Dendritic cell treated with granulocyte-macrophage colony-stimulating factor and Interleukin-4, amounts not matched to agents 40 ng/mL and 50 ng/mL, for 4 days (primary cell): ENCODE measurements around the gene LRRC4C.

Source experiments
- H3K27ac Mint-ChIP-seq: one replicate; pipeline ENCODE4 v1.8.0; 2022; ENCODE audit warnings: mild to moderate bottlenecking, mixed read lengths
- H3K27me3 Mint-ChIP-seq: one replicate; pipeline ENCODE4 v1.8.0; 2022; ENCODE audit warnings: mild to moderate bottlenecking, mixed read lengths
- H3K36me3 Mint-ChIP-seq: one replicate; pipeline ENCODE4 v1.8.0; 2022; ENCODE audit warnings: low read depth, mixed read lengths
- H3K4me1 Mint-ChIP-seq: one replicate; pipeline ENCODE4 v1.8.0; 2022; ENCODE audit warnings: low read depth, mixed read lengths
- H3K4me3 Mint-ChIP-seq: one replicate; pipeline ENCODE4 v1.8.0; 2022; ENCODE audit warnings: mild to moderate bottlenecking, moderate library complexity, mixed read lengths
- H3K9me3 Mint-ChIP-seq: one replicate; pipeline ENCODE4 v1.8.0; 2022; ENCODE audit warnings: mixed read lengths
- intact Hi-C: fragments of 100-400 bp; cut with micrococcal nuclease; formaldehyde crosslinking; loops from one replicate; pipeline ENCODE4 v1.15.0; 2022

LRRC4C gene

GRCh38 chr11:41284354-41284753 is 175.1 kb downstream of the LRRC4C start:
- intact Hi-C loops: no loop called here
- H3K27ac Mint-ChIP-seq: no peak overlapping the region
- H3K36me3 Mint-ChIP-seq: no peaks in the 10 kb centered on the region
- H3K27me3 Mint-ChIP-seq: no peaks in the 10 kb centered on the region
- H3K4me3 Mint-ChIP-seq: no peak overlapping the region
- H3K9me3 Mint-ChIP-seq: no peaks in the 10 kb centered on the region
- no peaks in the 10 kb centered on the region for H3K4me1 Mint-ChIP-seq

DNA sequence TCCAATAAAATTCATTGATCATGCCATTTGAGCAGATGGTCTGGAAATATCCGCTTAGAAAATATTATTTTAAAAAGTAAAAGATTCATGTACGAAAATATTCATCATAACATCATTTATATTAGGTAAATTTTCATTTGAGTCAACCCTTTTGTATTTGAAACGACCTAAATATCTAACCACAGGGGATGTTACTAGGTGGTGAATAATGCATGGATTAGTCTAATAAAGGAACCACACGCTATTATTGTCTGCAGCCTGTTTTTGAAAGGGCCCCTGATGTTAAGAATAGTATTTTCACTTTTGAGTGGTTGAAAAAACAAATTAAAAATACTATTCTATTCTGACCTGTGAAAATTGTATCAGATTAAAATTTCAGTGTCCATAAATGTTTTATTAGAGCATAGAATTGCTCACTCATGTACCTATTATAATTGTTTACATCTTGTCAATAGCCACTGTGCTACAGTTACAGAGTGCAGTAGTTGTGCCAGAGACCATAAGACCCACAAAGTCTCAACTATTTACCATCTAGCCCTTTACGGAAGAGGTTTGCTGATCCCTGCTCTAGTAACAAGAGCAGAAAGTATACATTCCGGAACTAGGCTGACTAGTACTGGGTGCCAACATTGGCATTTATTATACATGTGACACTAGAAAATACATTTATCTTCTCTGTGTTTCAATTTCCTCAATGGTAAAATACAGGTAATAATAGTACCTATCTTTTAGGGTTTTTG is 176.1 kb downstream of the LRRC4C start:
- no peak overlapping the region for H3K4me3 Mint-ChIP-seq
- H3K27ac Mint-ChIP-seq: no peak overlapping the region
- no peaks in the 10 kb centered on the region for H3K4me1 Mint-ChIP-seq
- no peaks in the 10 kb centered on the region for H3K27me3 Mint-ChIP-seq
- no peaks in the 10 kb centered on the region for H3K9me3 Mint-ChIP-seq
- intact Hi-C loops: no loop called here
- H3K36me3 Mint-ChIP-seq: no peaks in the 10 kb centered on the region

DNA sequence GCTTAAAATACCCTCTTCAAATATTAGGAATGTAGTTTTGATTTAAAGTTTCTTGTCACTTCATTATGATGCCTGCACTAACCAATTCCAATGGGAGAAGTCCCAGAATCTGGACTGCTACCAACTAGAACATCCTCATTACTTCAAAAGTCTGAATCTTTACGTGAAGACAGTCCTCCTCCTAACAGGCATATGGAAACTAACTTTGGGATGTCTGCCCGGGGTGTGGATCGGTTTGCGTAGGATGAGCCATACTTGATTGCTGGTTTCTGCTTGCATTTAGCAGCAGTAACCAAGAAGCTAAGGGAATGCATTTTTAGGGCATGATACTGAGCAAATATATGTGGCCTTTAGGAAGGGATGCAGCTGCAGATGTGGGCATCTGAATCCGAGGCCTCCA is 177.1 kb downstream of the LRRC4C start:
- Mint-ChIP-seq H3K27ac (no peak overlapping the region), H3K4me1 (no peaks in the 10 kb centered on the region), H3K27me3 (no peaks in the 10 kb centered on the region), H3K4me3 (no peak overlapping the region), H3K36me3 (no peaks in the 10 kb centered on the region), H3K9me3 (no peaks in the 10 kb centered on the region)
- intact Hi-C loops: no loop called here

DNA sequence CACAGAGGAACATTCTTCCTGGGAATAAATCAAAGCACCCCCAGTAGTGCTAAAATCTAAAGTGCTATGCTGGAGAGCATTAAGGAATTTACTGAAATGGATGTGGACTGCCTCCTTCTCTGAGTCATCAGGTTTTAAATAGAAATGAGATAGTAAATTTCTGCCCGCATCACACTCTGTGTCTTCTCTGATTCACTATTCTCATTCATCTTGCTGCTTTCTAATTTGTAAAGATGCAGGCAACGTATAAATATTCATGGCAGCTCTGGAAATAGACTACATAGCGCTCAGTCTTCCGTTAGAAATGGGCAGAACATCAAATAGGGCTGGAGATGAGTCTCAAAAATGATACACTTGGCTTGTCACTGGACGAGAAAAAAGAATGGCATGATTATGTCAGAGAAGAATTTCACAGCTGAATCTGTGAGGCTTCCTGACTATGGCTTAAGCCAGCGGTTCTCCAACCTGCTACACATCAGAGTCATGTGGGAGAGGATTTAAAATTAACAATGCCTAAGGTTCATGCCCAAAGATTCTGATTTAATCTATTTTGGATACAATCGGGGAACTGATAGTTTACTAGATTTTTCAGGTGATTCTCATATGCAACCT is 178.2 kb downstream of the LRRC4C start:
- intact Hi-C loops: no loop called here
- Mint-ChIP-seq H3K4me3 (no peak overlapping the region), H3K36me3 (no peaks in the 10 kb centered on the region), H3K4me1 (no peaks in the 10 kb centered on the region), H3K27me3 (no peaks in the 10 kb centered on the region), H3K27ac (no peak overlapping the region), H3K9me3 (no peaks in the 10 kb centered on the region)

GRCh38 chr11:41274831-41275230 is 184.6 kb downstream of the LRRC4C start:
- H3K4me3 Mint-ChIP-seq: no peak overlapping the region
- peaks cover 12% of the 10 kb centered on the region for H3K9me3 Mint-ChIP-seq
- H3K27ac Mint-ChIP-seq: no peak overlapping the region
- H3K36me3 Mint-ChIP-seq: no peaks in the 10 kb centered on the region
- H3K27me3 Mint-ChIP-seq: no peaks in the 10 kb centered on the region
- intact Hi-C loops: no loop called here
- no peaks in the 10 kb centered on the region for H3K4me1 Mint-ChIP-seq

- H3K4me1 Mint-ChIP-seq: no peaks in the 10 kb centered on the region
- H3K9me3 Mint-ChIP-seq: peaks cover 12% of the 10 kb centered on the region
- H3K27me3 Mint-ChIP-seq: no peaks in the 10 kb centered on the region
- intact Hi-C loops: no loop called here
- no peak overlapping the region for H3K4me3 Mint-ChIP-seq
- H3K27ac Mint-ChIP-seq: no peak overlapping the region
- H3K36me3 Mint-ChIP-seq: no peaks in the 10 kb centered on the region
These were observed 185.5 kb downstream of the LRRC4C start for GRCh38 chr11:41273908-41274307.

DNA sequence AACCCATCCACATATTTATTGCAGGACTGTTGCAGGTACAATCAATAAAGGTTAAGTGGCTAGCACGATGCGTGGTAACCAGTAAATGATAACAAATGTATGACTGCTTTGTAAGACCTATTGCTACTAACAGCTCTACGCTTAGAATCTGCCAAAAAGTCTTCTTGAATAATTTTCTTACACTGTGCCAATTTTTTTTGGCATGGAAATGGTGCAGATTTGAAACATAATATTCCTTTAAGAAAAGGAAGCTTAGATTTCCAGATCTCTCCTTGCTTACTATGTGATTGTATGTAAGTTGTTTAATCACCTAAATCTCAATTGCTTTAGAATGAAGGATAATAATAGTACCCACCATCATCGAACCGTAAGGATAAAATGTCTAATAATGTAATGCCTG is 192.0 kb downstream of the LRRC4C start:
- H3K27me3 Mint-ChIP-seq: no peaks in the 10 kb centered on the region
- no peak overlapping the region for H3K4me3 Mint-ChIP-seq
- no peaks in the 10 kb centered on the region for H3K9me3 Mint-ChIP-seq
- no peaks in the 10 kb centered on the region for H3K4me1 Mint-ChIP-seq
- no peaks in the 10 kb centered on the region for H3K36me3 Mint-ChIP-seq
- H3K27ac Mint-ChIP-seq: no peak overlapping the region
- intact Hi-C loops: no loop called here

DNA sequence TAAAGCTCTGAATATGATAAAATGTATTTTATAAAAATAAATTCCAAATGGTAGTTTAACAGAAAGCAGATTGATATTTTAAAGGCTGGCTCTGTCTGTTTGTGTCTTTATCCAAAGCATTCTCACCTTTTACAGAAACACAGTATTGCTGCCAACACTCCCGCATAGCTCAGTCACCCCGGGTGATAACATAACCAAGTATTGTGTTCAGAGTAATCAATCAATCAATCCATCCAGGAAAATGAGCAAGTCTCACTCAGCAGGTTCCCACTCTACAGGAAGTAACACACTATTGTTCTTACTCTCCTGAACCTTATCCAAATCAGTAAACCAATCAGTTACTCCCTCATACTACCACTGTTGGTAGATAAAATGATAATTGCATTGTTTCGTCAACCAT is 203.4 kb downstream of the LRRC4C start:
- intact Hi-C loops: no loop called here

GRCh38 chr11:41254966-41255365 is 204.5 kb downstream of the LRRC4C start:
- intact Hi-C loops: no loop called here
- Mint-ChIP-seq H3K36me3 (no peaks in the 10 kb centered on the region), H3K27ac (no peak overlapping the region), H3K9me3 (peaks cover 9% of the 10 kb centered on the region), H3K4me1 (no peaks in the 10 kb centered on the region), H3K27me3 (no peaks in the 10 kb centered on the region), H3K4me3 (no peak overlapping the region)

More for the DNA sequence above, 203.4 kb downstream of the LRRC4C start:
- no peaks in the 10 kb centered on the region for H3K4me1 Mint-ChIP-seq
- H3K27ac Mint-ChIP-seq: no peak overlapping the region
- H3K4me3 Mint-ChIP-seq: no peak overlapping the region
- H3K27me3 Mint-ChIP-seq: no peaks in the 10 kb centered on the region
- H3K9me3 Mint-ChIP-seq: peaks cover 6% of the 10 kb centered on the region
- no peaks in the 10 kb centered on the region for H3K36me3 Mint-ChIP-seq

DNA sequence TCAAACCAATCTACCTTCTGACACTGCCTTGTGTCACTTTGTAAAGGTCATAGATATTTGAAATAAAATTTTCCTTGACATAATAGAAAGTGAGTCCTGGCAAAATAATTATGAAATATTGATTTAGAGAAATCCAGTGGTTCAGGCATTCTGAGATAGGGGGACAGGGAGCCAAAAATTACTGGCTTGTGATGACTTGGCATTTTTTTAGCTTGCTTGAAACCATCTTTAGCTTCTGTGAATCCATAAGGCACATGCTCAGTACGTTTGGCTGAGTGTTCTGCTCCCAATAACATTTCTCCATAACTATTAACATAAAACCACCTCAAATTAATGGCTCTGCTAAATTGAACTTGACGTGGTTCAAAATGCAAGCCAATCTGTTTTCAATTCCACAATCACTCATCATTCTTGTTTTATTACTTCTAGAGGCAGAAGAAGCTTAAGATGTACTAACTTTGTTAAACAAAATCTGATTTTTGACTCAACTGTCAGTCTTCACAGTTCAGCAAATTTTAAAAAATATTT is 209.0 kb downstream of the LRRC4C start:
- intact Hi-C loops: no loop called here
- Mint-ChIP-seq H3K36me3 (no peaks in the 10 kb centered on the region), H3K9me3 (peaks cover 17% of the 10 kb centered on the region), H3K27ac (no peak overlapping the region), H3K4me3 (no peak overlapping the region), H3K4me1 (no peaks in the 10 kb centered on the region), H3K27me3 (no peaks in the 10 kb centered on the region)

- H3K27ac Mint-ChIP-seq: no peak overlapping the region
- H3K9me3 Mint-ChIP-seq: peaks cover 17% of the 10 kb centered on the region
- H3K4me3 Mint-ChIP-seq: no peak overlapping the region
- intact Hi-C loops: no loop called here
- no peaks in the 10 kb centered on the region for H3K36me3 Mint-ChIP-seq
- no peaks in the 10 kb centered on the region for H3K4me1 Mint-ChIP-seq
- no peaks in the 10 kb centered on the region for H3K27me3 Mint-ChIP-seq
These were observed 211.8 kb downstream of the LRRC4C start for GRCh38 chr11:41247621-41248020.

DNA sequence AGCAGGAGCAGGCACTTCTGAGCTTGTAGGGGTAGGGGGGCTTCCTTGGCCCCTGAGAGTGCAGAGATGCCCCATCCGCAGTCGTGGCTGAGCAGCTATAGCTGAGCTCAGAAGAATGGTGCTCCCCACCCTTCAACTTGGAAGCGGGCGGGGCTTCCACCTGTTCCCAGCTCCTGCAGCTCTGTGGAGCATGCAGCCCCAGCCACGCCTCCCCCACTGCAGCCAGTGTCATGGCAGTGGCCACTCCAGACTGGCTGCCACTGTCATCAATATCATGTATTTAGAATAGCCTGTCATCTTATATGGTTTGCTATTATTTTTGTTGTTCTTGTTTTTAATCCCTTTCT is 213.1 kb downstream of the LRRC4C start:
- H3K27me3 Mint-ChIP-seq: no peaks in the 10 kb centered on the region

DNA sequence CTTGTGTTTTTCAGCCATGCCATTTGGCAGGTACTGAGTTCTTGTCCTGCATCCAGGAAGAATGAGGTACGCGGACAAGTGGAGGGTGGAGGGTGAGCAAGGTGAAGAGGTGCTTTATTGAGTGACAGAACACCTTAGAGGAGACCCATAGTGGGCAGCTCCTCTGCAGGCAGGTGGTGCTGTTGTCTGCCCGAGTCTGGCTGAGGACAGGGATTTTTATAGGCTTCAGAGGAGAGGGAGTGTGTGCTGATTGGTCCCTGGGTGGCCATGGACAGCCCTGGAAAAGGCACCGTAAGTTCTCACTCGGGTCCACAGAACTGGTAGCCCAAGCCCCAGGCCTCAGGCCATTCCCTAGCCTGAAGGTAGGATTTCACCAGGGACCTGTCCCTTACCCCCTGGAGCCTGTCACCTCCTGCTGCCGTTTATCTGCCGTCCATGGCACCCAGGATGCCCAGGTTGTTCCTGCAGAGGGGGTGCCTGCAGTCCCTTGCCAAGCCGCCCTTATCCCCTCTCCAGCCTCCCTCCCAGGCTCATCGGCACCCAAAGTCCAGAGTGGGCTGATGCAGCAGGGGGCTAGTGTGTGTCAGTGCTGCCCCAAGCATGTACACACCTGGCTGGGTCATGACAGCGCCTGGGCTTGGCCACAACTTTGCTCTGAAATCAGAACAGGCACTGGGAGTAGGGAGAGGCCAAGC is 213.6 kb downstream of the LRRC4C start:
- Mint-ChIP-seq H3K9me3 (peaks cover 9% of the 10 kb centered on the region), H3K27me3 (no peaks in the 10 kb centered on the region), H3K4me1 (no peaks in the 10 kb centered on the region), H3K36me3 (no peaks in the 10 kb centered on the region), H3K27ac (no peak overlapping the region), H3K4me3 (no peak overlapping the region)
- intact Hi-C loops: no loop called here

More for the DNA sequence above, 213.1 kb downstream of the LRRC4C start:
- H3K4me3 Mint-ChIP-seq: no peak overlapping the region
- H3K36me3 Mint-ChIP-seq: no peaks in the 10 kb centered on the region
- H3K4me1 Mint-ChIP-seq: no peaks in the 10 kb centered on the region
- peaks cover 14% of the 10 kb centered on the region for H3K9me3 Mint-ChIP-seq
- no peak overlapping the region for H3K27ac Mint-ChIP-seq
- intact Hi-C loops: no loop called here

DNA sequence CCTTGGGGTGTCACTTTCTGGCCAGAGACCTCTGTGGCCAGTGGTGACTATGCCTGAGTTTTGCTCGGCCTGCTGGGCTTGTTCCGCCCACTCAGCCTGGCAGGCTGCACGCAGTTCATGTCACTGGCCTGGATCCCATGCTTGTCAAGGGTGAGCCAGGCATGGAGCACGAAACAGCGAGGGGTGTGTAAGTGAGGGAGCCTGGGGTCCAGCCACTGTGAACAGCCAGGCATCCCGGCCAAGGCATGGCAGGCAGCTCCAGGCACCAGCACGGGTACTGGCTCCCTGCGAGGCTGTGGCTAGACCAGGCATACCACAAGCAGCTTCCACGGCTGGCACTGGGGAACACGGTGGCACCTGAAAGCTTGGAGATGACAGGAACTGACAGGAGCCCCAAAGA is 214.3 kb downstream of the LRRC4C start:
- no peaks in the 10 kb centered on the region for H3K27me3 Mint-ChIP-seq
- no peak overlapping the region for H3K4me3 Mint-ChIP-seq
- no peaks in the 10 kb centered on the region for H3K36me3 Mint-ChIP-seq
- no peak overlapping the region for H3K27ac Mint-ChIP-seq
- H3K9me3 Mint-ChIP-seq: peaks cover 8% of the 10 kb centered on the region
- intact Hi-C loops: no loop called here
- no peaks in the 10 kb centered on the region for H3K4me1 Mint-ChIP-seq
